HG03108 (cell line): ENCODE data around the gene FLACC1.
"Not testable (repeated sequence)": the region's sequence is repeated elsewhere in the genome, so short reads cannot be mapped to it uniquely, and the experiment has no call there.

Experiments
- ATAC-seq: cut with Tn5 transposase; IDR thresholded peaks from one replicate; pipeline ENCODE4 v1.9.1; 2021; ENCODE audit warnings: moderate library complexity; ENCODE audit not compliant: unreplicated experiment

Gene FLACC1

GRCh38 chr2:201257381-201257955, 99.7 kb downstream of the FLACC1 start:
- peak; percentile 32 for ATAC-seq

GRCh38 chr2:201256082-201256481, 101.1 kb downstream of the FLACC1 start:
- no peak for ATAC-seq

- ATAC-seq = no peak
These were observed 101.6 kb downstream of the FLACC1 start for GRCh38 chr2:201255408-201256033.

GRCh38 chr2:201254081-201254730, 102.9 kb downstream of the FLACC1 start:
- no peak for ATAC-seq

GRCh38 chr2:201250741-201251140, 106.4 kb downstream of the FLACC1 start:
- ATAC-seq = no peak

GRCh38 chr2:201249889-201250288, 107.3 kb downstream of the FLACC1 start:
- ATAC-seq = no peak

GRCh38 chr2:201248288-201248844, 108.8 kb downstream of the FLACC1 start:
- ATAC-seq = no peak

GRCh38 chr2:201246280-201246679, 110.9 kb downstream of the FLACC1 start:
- no peak for ATAC-seq

- no peak for ATAC-seq
These were observed 112.3 kb downstream of the FLACC1 start for GRCh38 chr2:201244829-201245228.

- no peak for ATAC-seq
These were observed 114.4 kb downstream of the FLACC1 start for GRCh38 chr2:201242571-201243277.

- not testable (repeated sequence) for ATAC-seq
These were observed 117.8 kb downstream of the FLACC1 start for GRCh38 chr2:201239167-201239935.
